IMR-90 (cell line): Measurements from ENCODE around the gene BAZ2A. TPM values are rescaled to one million over a fixed set of nuclear protein-coding genes. Genes with fewer than 3 reads are reported as not detected.
A peak's percentile ranks its signal among the peaks of the same experiment; 100 is the strongest.

ENCODE experiments used
- ATAC-seq: fragments of 200-7000 bp; cut with Tn5 transposase; 2 replicates; pipeline ENCODE4 v1.9.1; 2020; ENCODE audit warnings: low read depth, mild to moderate bottlenecking, moderate library complexity
- BruUV-seq: library from RNA; stranded (reverse); fragments of 400-500 nt; replicated peaks from 2 replicates; lab custom pipeline; 2021; lab: Mats Ljungman, UMichigan
- CTCF ChIA-PET: fragments of 300-600 bp; formaldehyde crosslinking; extraction: SDS; loops from one replicate; lab custom pipeline; 2021; ENCODE audit warnings: antibody characterized with exemption; lab: Yijun Ruan, JAX
- POLR2A ChIA-PET: fragments of 300-600 bp; sonication (Branson Sonifier 250); formaldehyde crosslinking; loops from one replicate; lab custom pipeline; 2022; ENCODE audit warnings: antibody characterized with exemption; ENCODE audit not compliant: unreplicated experiment; lab: Charles Lee
- DNase-seq: peaks from one replicate; pipeline ENCODE4 v3.0.0; 2013
- H2AFZ ChIP-seq: replicated peaks from 2 replicates; pipeline ENCODE3; 2013; ENCODE audit warnings: low read length, mild to moderate bottlenecking; ENCODE audit not compliant: poor library complexity
- H2AK5ac ChIP-seq: 2 replicates; pipeline ENCODE4 v1.6.1; 2013; ENCODE audit warnings: low read depth, low read length, inconsistent platforms
- H2AK9ac ChIP-seq: replicated peaks from 2 replicates; pipeline ENCODE3; 2013; ENCODE audit warnings: mild to moderate bottlenecking, low read depth, low read length, moderate library complexity; ENCODE audit not compliant: poor library complexity
- H2BK120ac ChIP-seq: 2 replicates; pipeline ENCODE4 v1.6.1; 2013; ENCODE audit warnings: low read depth, low read length, inconsistent platforms
- H2BK15ac ChIP-seq: 3 replicates; pipeline ENCODE4 v1.6.1; 2013; ENCODE audit warnings: low read depth, low read length, inconsistent platforms
- H2BK20ac ChIP-seq: 2 replicates; pipeline ENCODE4 v1.6.1; 2013; ENCODE audit warnings: low read depth, mild to moderate bottlenecking, inconsistent platforms, low read length, moderate library complexity
- H2BK5ac ChIP-seq: 2 replicates; pipeline ENCODE4 v1.6.1; 2013; ENCODE audit warnings: mild to moderate bottlenecking, low read depth, low read length, inconsistent platforms; ENCODE audit not compliant: poor library complexity, severe bottlenecking
- H3K14ac ChIP-seq: replicated peaks from 2 replicates; pipeline ENCODE4 v1.6.1; 2013; ENCODE audit warnings: low read depth, low read length, inconsistent platforms
- H3K18ac ChIP-seq: 2 replicates; pipeline ENCODE4 v1.6.1; 2013; ENCODE audit warnings: low read depth, low read length, control low read depth
- H3K23ac ChIP-seq: 2 replicates; pipeline ENCODE4 v1.6.1; 2013; ENCODE audit warnings: low read depth, low read length, inconsistent platforms
- H3K27ac ChIP-seq: 2 replicates; pipeline ENCODE4 v1.5.1; 2013; ENCODE audit warnings: mild to moderate bottlenecking, control low read depth, low read length; ENCODE audit not compliant: insufficient read depth
- H3K27me3 ChIP-seq: 2 replicates; pipeline ENCODE4 v1.6.1; 2013; ENCODE audit warnings: low read length; ENCODE audit not compliant: control insufficient read depth, insufficient read depth
- H3K36me3 ChIP-seq: 2 replicates; pipeline ENCODE4 v1.6.1; 2013; ENCODE audit warnings: low read length, mixed read lengths; ENCODE audit not compliant: control insufficient read depth, insufficient read depth
- H3K4ac ChIP-seq: 2 replicates; pipeline ENCODE4 v1.6.1; 2013; ENCODE audit warnings: low read depth, low read length, inconsistent platforms
- H3K4me1 ChIP-seq: 2 replicates; pipeline ENCODE4 v1.6.1; 2013; ENCODE audit warnings: low read length, mixed read lengths; ENCODE audit not compliant: control insufficient read depth, insufficient read depth
- H3K4me2 ChIP-seq: 2 replicates; pipeline ENCODE4 v1.6.1; 2013; ENCODE audit warnings: low read depth, mild to moderate bottlenecking, control low read depth, low read length, moderate library complexity
- H3K4me3 ChIP-seq: 2 replicates; pipeline ENCODE4 v1.5.1; 2013; ENCODE audit warnings: low read depth, mild to moderate bottlenecking, control low read depth, low read length, moderate library complexity; ENCODE audit not compliant: insufficient read depth
- H3K56ac ChIP-seq: 2 replicates; pipeline ENCODE4 v1.6.1; 2013; ENCODE audit warnings: low read length, inconsistent platforms; ENCODE audit not compliant: insufficient read depth; ENCODE audit errors: extremely low read depth
- H3K79me1 ChIP-seq, 2 experiments: 2 replicates each; pipeline ENCODE4 v1.6.1; 2013; ENCODE audit warnings: low read length in 2 of 2, inconsistent platforms in 1 of 2, low read depth in 1 of 2
- H3K9ac ChIP-seq: 2 replicates; pipeline ENCODE4 v1.6.1; 2013; ENCODE audit warnings: low read depth, low read length, control low read depth
- H3K9me1 ChIP-seq: 2 replicates; pipeline ENCODE4 v1.6.1; 2013; ENCODE audit warnings: low read length, inconsistent platforms; ENCODE audit not compliant: insufficient read depth
- H3K9me3 ChIP-seq: 2 replicates; pipeline ENCODE4 v1.6.1; 2013; ENCODE audit warnings: low read length; ENCODE audit not compliant: control insufficient read depth, insufficient read depth
- H4K20me1 ChIP-seq: 2 replicates; pipeline ENCODE4 v1.6.1; 2013; ENCODE audit warnings: low read length, inconsistent platforms; ENCODE audit not compliant: insufficient read depth
- H4K5ac ChIP-seq: 2 replicates; pipeline ENCODE4 v1.6.1; 2013; ENCODE audit warnings: mild to moderate bottlenecking, low read depth, low read length, control low read depth
- H4K8ac ChIP-seq, 2 experiments: 2 replicates each; pipeline ENCODE4 v1.6.1; 2013; ENCODE audit warnings: low read depth in 2 of 2, low read length in 2 of 2, control low read depth in 1 of 2, inconsistent platforms in 1 of 2
- H4K91ac ChIP-seq: 2 replicates; pipeline ENCODE4 v1.6.1; 2013; ENCODE audit warnings: low read depth, low read length, inconsistent platforms; ENCODE audit not compliant: insufficient read depth
- BHLHE40 ChIP-seq: fragments of 150-350 bp; IDR thresholded peaks from 2 replicates; pipeline ENCODE4 v1.6.1; 2016; ENCODE audit warnings: mild to moderate bottlenecking, low read depth, low read length
- CHD1 ChIP-seq: IDR thresholded peaks from 2 replicates; pipeline ENCODE4 v1.6.1; 2012; ENCODE audit warnings: low read depth, low read length, improper control_type of control experiment
- CTCF ChIP-seq: conservative IDR thresholded peaks from 2 replicates; pipeline ENCODE4 v1.5.1; 2012; ENCODE audit warnings: mild to moderate bottlenecking, low read depth, low read length, improper control_type of control experiment
- ELK1 ChIP-seq: fragments of 150-350 bp; IDR thresholded peaks from 2 replicates; pipeline ENCODE4 v1.6.1; 2016; ENCODE audit warnings: low read depth, mild to moderate bottlenecking, low read length, moderate library complexity, borderline replicate concordance
- FOS ChIP-seq: fragments of 150-350 bp; IDR thresholded peaks from 2 replicates; pipeline ENCODE4 v1.6.1; 2016; ENCODE audit warnings: low read depth, low read length
- MAZ ChIP-seq: IDR thresholded peaks from 2 replicates; pipeline ENCODE4 v1.6.1; 2012; ENCODE audit warnings: low read depth, mild to moderate bottlenecking, low read length, improper control_type of control experiment, moderate library complexity, borderline replicate concordance
- MXI1 ChIP-seq: IDR thresholded peaks from 2 replicates; pipeline ENCODE4 v1.6.1; 2012; ENCODE audit warnings: low read depth, mild to moderate bottlenecking, low read length, moderate library complexity, borderline replicate concordance
- NFE2L2 ChIP-seq: fragments of 150-350 bp; IDR thresholded peaks from 2 replicates; pipeline ENCODE4 v1.6.1; 2016; ENCODE audit warnings: low read depth, mild to moderate bottlenecking, low read length
- POLR2A ChIP-seq: IDR thresholded peaks from 2 replicates; pipeline ENCODE4 v1.6.1; 2012; ENCODE audit warnings: mild to moderate bottlenecking, low read depth, low read length
- RAD21 ChIP-seq: IDR thresholded peaks from 2 replicates; pipeline ENCODE4 v1.6.1; 2012; ENCODE audit warnings: low read length, improper control_type of control experiment
- RCOR1 ChIP-seq: IDR thresholded peaks from 2 replicates; pipeline ENCODE4 v1.6.1; 2012; ENCODE audit warnings: mild to moderate bottlenecking, low read length, improper control_type of control experiment; ENCODE audit not compliant: insufficient replicate concordance
- SMC3 ChIP-seq: fragments of 150-350 bp; IDR thresholded peaks from 2 replicates; pipeline ENCODE4 v1.6.1; 2016; ENCODE audit warnings: low read depth, mild to moderate bottlenecking, antibody characterized with exemption, low read length, moderate library complexity
- USF2 ChIP-seq: fragments of 150-350 bp; IDR thresholded peaks from 2 replicates; pipeline ENCODE4 v1.6.1; 2017; ENCODE audit warnings: mild to moderate bottlenecking, antibody characterized with exemption, low read length, low read depth
- WGBS, 2 experiments: methylation state at CpG; one replicate each; pipeline versions ENCODE4 v1.1.5 to v1.1.7; 2013; ENCODE audit warnings: missing lambda C conversion rate in 2 of 2; ENCODE audit not compliant: insufficient read length in 1 of 2; ENCODE audit errors: extremely low coverage in 2 of 2; 5-methylcytosine and 5-hydroxymethylcytosine counted together
- dilution Hi-C: fragments of 300-500 bp; cut with HindIII; formaldehyde crosslinking; loops from one replicate; pipeline ENCODE4 v1.14.3; 2018; ENCODE audit warnings: low sequenced_read_pairs; ENCODE audit not compliant: unreplicated experiment
- in situ Hi-C: fragments of 300-500 bp; cut with MboI; formaldehyde crosslinking; loops from 3 replicates; pipeline ENCODE4 v1.14.3; 2019; ENCODE audit warnings: low sequenced_read_pairs, inconsistent platforms, mixed read lengths
- intact Hi-C: fragments of 100-400 bp; cut with micrococcal nuclease; formaldehyde crosslinking; loops from 2 replicates; pipeline ENCODE4 v1.10.0; 2022
- polyA plus RNA-seq, 3 experiments: library from polyadenylated mRNA; depleted of rRNA; stranded (reverse); fragments of >200 nt; gene quantifications; 2 replicates each; pipeline ENCODE4 v1.2.3, GENCODE V29; 2012; ENCODE audit warnings: low replicate concordance in 1 of 3
- total RNA-seq: library from RNA; depleted of rRNA; stranded (reverse); fragments of >200 nt; gene quantifications from 2 replicates; pipeline ENCODE4 v1.2.3, GENCODE V29; 2012

BAZ2A gene
- total and polyA plus RNA-seq, 2 of the 4 experiments (the other 2 are of a cell fraction) = 15.4 to 42.8 TPM

- DNase-seq = peak; percentile 81
- Histone ChIP-seq H3K14ac (no peak overlapping the region), H3K56ac (no peak overlapping the region), H4K5ac (no peak overlapping the region), H3K4me2 (no peak overlapping the region), H3K9me1 (peaks cover 6% of the 10 kb centered on the region; the same call in 1 of the 2 replicates), H3K9ac (no peak overlapping the region), H3K23ac (no peak overlapping the region), H3K4ac (no peak overlapping the region), H3K79me1 (peaks cover 4 to 58% of the 10 kb centered on the region in 2 experiments; a peak in 3 of 4 replicates), H2BK15ac (no peak overlapping the region), H2BK5ac (peak overlapping the region; percentile 73), H3K4me1 (peaks cover 19% of the 10 kb centered on the region), H3K27ac (peak overlapping the region; percentile 23; the same call in 1 of the 2 replicates), H3K36me3 (peaks cover 43% of the 10 kb centered on the region), H4K91ac (no peak overlapping the region), H3K4me3 (no peak overlapping the region), H2AK5ac (peak overlapping the region; percentile 65; the same call in 1 of the 2 replicates), H4K8ac (peak overlapping the region in 1 of 2 experiments; percentile 29; a peak in 2 of 4 replicates), H3K27me3 (no peaks in the 10 kb centered on the region), H2BK20ac (no peak overlapping the region), H2AK9ac (peak overlapping the region; percentile 38), H2BK120ac (no peak overlapping the region), H3K18ac (no peak overlapping the region), H3K9me3 (no peaks in the 10 kb centered on the region), H4K20me1 (peaks cover 19% of the 10 kb centered on the region), H2AFZ (peak overlapping the region; percentile 9)
- POLR2A ChIA-PET = no interaction called here
- 51% methylated on average over 5 of the region's 8 CpGs; no CpG with 5 or more reads in 1 of the 2 experiments for WGBS, 2 experiments
- peak; percentile 81 for ATAC-seq
- CTCF ChIA-PET = interaction anchor here (1.2 to 1.3 kb wide), 2 partner anchors 13 to 43 kb away, joined by 3 to 5 read pairs; no protein-coding TSS in a partner anchor
- in situ Hi-C loops (loop anchor here (5.0 kb wide), 1 partner anchor 87 kb away; no protein-coding TSS in a partner anchor), dilution Hi-C loops (no loop called here), intact Hi-C loops (loop anchor here (1.0 kb wide), 1 partner anchor 81 kb away; no protein-coding TSS in a partner anchor)
- BruUV-seq = TSS peak; percentile 5
- peak; percentile 51; the same call in 1 of the 2 replicates for TF ChIP-seq USF2
- TF ChIP-seq NFE2L2 = 0 out of 2 replicates have a peak, but pooled peaks have one; percentile 6
- TF ChIP-seq ELK1 = no peak
- TF ChIP-seq BHLHE40 = no peak
- TF ChIP-seq CTCF = peak; percentile 90
- TF ChIP-seq RAD21 = peak; percentile 88
- TF ChIP-seq SMC3 = peak; percentile 70
- TF ChIP-seq MAZ = no peak
- 0 out of 2 replicates have a peak, but pooled peaks have one; percentile 41 for TF ChIP-seq POLR2A
- TF ChIP-seq CHD1 = 0 out of 2 replicates have a peak, but pooled peaks have one; percentile 39
- TF ChIP-seq MXI1 = no peak
- TF ChIP-seq RCOR1 = peak; percentile 14
- TF ChIP-seq FOS = no peak
These were observed 36.1 kb downstream of the BAZ2A start for GRCh38 chr12:56593909-56594621.
